Central memory CD4-positive, alpha-beta T cell (primary cell): ENCODE measurements around the gene OSM.
A peak's percentile ranks its signal among the peaks of the same experiment; 100 is the strongest.

ENCODE experiments used
- DNase-seq: peaks from one replicate; pipeline ENCODE4 v3.0.0; 2022

OSM gene

DNA sequence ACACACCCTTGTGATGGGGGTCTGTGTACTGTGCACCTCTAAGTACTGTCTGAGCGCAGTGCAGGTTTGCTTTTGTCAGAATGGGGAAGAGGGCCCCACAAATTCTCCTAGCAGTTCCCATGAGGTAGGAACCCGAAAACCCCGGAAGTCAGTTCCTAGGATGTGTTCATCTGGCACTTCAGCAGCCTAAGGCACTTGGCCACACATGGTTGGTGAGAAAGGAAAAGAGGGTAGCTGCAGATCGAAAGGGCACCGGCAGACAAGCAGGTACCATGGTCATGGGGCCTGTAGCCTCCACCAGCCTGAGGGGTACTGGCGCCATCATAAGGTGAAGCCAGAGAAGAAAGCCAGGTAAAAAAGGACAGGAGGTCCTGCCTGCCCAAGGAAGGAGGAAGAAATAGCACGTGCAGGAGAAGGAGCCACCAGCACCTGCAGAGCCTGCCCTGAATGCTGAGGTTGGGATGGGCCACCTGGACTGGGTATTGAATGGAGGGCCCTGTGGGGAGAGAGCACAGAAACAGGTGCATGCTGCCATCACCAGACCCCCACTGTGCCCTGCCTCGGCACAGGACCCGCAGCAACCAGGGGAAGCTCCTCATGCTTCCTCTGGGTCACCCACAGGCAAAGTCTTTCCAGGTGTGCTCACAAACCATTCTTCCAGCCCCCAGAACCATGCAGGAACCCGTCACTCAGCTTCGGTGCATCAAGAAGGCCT, 30.8 kb upstream of the OSM start:
- no peak for DNase-seq

GRCh38 chr22:30296833-30297232, 30.2 kb upstream of the OSM start:
- DNase-seq, result no peak

GRCh38 chr22:30296324-30296723, 29.7 kb upstream of the OSM start:
- no peak for DNase-seq

GRCh38 chr22:30295576-30295975, 28.9 kb upstream of the OSM start:
- DNase-seq, result no peak

- no peak for DNase-seq
These were observed 28.2 kb upstream of the OSM start for GRCh38 chr22:30294830-30295229.

GRCh38 chr22:30294066-30294465, 27.4 kb upstream of the OSM start:
- DNase-seq, result no peak

DNA sequence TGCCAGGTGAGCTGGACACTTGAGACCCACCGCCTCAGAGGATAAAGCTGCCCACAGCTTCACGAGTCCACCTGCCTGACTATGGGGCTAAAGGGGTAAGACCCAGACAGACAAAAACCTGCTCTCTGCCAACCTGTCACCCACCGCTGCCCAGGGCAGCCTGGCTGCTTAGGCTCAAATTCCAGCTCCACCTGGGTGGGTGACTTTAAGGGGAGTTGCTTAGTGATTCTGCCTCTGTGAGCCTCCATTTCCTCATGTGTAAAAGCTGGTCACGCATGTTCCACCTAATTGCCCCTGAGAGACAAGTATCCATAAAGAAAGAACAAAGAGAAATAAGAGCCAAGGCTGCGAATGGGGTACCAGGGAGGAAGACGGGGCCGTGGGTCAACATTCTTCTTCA, 26.4 kb upstream of the OSM start:
- DNase-seq, result no peak

GRCh38 chr22:30292069-30292970, 25.7 kb upstream of the OSM start:
- DNase-seq, result no peak

DNA sequence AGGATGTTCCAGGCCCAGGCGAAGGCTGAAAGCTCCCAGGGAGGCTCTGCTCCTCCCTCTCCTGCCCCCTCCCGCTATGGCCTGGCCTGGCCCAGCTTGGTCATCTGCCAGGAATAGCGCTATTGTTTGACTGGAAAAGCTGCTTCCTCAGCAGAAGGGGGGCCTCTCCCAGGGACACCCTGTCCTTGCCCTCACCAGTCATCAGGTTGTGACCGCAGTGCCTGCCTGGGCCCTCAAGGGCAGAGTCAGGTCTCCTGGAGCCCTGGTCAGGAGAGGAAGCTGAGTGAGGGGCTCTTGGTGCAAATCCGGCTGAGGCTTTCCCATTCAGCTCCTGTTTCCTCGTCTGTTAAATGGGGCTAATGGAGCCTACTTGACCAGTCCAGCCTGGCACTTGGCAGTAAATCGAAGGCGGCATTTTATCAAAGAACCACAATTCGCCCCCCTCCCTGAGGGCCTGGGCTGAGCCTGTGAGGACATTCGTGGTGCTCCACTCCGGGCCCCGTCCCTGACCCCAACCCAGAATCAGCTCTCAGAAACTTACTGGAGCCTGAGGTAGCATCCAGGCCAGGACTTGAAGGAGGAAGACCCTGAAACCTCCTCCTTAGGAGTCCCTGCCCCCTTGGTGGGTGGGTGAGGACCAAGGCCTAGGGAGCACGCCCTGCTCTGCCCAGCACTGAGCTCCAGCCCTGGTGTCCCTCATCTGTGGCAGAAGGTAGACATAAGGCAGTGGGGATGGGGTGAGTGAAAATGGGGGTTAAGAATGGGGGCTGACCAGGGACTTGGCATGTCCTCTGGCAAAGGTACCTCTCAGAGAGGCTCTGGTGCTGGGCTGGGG, 24.6 kb upstream of the OSM start:
- no peak for DNase-seq

DNA sequence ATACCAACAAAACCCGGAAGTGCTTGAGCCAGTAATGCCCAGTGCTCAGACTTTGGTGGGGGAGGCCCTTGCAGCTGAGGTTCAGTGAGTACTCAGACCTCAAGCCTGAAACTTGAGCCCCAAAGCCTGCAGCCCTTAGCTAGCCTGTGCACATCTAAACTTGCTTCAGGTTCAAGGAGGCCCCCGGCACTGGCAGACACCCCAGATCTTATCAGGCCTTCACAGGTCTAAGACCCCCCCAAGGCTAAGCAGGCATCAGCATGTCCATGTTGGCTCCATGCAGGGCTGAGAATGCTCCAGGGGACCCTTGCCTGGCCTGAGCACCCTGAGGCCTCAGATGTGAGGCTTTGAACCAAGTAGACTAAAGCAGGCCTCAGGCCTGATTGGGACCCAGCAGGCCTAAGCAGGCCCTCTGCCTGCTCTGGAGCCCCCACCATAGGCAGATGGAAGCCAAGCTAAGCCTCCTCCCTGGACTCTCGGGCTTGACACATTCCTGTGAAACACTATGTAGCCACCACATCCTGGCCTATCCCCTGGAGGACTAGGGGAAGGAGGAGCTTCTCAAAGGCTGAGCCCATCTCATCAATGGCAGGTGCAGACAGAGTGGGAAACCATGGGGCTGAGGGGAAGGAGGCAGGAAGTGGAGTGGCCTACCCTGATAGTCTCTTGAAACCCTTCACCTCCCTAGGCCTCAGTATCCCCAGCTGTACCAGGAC, 23.8 kb upstream of the OSM start:
- no peak for DNase-seq

GRCh38 chr22:30289980-30290313, 23.3 kb upstream of the OSM start:
- DNase-seq, result no peak

- peak; percentile 80 for DNase-seq
These were observed 22.7 kb upstream of the OSM start, which contains the start of gene CASTOR1 for GRCh38 chr22:30289141-30289979. CASTOR1 (minus strand) TSS chr22:30289505; CDS start chr22:30289497, 8 bp downstream.

DNA sequence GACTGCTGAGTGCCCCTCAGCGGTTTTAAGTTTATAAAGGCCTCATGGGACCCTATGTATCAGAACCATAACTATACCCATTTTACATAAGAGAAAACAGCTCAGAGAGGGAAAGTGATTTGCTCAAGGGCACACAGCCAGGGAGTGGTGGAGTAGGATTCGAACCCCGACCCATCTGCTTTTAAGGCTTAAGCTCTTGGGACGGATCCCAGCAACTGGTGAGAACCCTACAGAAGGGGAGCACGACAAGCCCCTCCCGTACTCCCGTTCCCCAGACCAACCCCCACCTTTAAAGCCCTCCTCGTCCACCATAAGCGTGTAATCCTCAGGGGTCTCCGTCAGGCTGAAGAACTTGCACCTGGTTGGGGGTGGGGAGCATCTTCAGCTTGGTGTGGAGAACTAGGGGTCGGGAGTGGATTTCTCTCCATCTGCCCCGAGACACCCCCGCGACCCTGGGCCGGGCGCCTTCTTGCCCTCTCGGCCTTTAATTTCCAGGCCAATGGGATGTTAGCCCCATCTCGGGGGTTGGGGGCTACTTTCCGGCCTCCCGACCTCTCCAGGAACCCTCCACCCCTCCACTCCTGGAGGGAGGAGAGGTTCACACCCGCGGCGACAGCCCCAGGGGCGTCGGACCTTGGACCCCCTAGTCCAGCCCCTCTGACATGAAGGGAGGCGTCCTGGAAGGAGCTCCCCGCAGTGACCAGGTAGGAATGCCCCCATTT, 21.9 kb upstream of the OSM start:
- DNase-seq, result no peak

DNA sequence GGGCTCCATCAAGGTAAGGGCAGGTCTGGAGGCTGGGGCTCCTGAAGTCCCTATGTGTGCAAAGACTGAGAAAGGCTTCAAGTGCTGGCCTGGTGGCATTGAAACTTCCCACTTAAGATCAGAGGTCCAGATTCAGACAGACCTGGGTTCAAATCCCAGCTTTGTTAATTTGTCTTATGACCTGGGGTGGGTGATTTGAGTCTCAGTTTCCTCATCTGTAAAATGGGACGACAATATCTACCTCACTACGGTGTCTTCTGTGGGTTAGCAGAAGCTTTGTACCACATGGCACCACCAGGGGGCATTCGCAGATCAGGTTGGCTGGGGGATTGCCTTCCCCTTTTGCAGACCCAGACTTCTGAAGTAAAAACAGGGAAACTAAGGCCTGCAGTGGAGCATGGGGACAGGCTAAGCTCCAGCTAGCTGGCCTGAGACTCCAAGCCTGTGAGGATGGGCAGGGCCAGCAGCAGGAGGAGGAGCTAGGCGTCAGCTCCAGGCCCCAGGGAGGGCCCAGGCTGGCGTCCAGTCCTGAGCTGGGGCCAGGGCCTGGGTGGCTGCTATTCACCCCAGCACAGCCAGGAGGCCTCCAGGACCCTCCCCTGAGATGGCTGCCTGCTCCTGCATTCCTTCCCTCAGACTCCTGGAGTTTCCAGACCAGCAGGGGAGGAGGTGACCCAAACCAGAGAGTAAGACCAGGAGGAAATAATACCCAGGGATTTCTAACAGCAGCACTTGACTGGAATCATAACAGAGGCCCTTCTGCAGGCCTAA, 21.2 kb upstream of the OSM start:
- DNase-seq, result peak; percentile 83

GRCh38 chr22:30286813-30287647, 20.4 kb upstream of the OSM start:
- DNase-seq, result peak; percentile 80

GRCh38 chr22:30286331-30286730, 19.7 kb upstream of the OSM start:
- no peak for DNase-seq

DNA sequence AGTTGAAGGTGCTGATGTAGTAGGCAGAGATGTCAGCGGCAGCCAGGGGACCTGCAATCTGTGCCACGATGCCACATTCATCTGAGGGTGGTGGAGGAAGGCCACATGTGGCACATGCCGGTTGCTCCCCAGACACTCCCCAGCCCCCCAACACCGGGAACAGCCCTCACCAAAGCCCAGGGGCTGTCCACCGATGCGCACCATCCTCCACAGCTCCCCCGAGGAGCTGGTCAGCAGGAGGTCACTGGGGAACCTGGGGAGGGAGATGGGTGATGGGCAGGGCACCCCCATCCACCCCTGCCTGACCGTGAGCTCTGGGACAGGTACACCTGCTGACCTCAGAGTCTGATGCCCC, 19.2 kb upstream of the OSM start:
- no peak for DNase-seq

DNA sequence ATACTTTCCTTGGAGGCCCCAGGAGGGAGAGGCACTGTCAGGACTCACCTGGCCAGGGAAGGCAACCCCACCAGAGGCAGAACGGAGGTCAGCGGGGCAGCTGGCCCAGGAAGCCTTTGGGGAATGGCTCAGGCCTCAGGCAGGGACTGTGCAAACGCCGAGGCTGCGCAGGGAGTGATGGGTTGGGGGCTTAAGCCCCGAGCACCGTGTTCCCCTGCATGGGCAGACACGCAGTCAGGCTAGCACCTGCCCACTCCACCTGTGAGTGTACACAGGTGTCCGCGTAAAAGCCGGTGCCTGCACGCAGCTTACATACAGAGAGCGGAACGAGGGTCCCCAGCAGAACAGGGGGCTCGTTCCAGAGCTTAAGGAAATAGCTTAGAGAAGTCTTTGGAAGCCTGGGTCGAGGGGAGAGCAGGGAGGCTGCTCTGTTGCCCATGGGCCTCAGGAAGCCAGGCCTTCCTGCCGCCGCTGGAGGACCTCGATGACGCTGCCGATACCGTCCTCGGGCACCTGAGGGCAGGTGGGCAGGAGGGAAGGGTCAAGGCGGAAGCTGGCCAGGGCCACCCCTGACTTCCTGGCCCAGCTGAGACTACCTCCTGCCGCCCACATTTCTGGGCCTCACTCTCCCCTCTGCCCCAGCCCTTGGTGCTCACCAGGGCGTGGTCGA, 18.7 kb upstream of the OSM start:
- DNase-seq, result no peak

DNA sequence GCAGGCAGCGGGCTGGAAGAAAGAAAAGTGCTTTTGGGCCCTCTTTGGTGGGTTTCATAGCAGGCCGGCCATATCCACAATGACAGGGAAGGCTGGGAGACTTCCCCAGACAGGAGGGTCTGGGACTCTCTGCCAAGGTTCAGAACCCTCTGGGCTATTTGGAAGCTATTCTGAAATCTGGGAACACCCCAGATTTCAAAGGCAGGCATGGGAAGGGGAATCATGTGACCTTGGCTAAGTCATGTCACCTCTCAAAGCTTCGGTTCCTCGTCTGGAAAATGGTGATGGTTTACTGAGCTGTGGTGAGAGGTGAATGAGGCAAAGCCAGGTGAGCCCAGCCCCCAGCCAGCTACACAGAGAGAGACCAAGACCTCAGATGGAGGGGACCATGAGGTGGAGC, 18.0 kb upstream of the OSM start:
- DNase-seq, result no peak
